ENCODE results near the gene SLC7A6OS.
A peak's percentile ranks its signal among the peaks of the same experiment; 100 is the strongest.

Gene SLC7A6OS

GRCh38 chr16:68286153-68287074 lies 24.3 kb downstream of the SLC7A6OS start:
- H3K36me3 Mint-ChIP-seq (ENCODE audit: low read depth): peaks cover 68% of the 10 kb centered on the region
- H3K4me1 Mint-ChIP-seq (ENCODE audit: low read depth): peaks cover 80% of the 10 kb centered on the region
- H3K9me3 Mint-ChIP-seq: no peaks in the 10 kb centered on the region
- no peaks in the 10 kb centered on the region for H3K27me3 Mint-ChIP-seq (ENCODE audit: low read depth)
- peak overlapping the region; percentile 80 for H3K4me3 Mint-ChIP-seq
- peak overlapping the region; percentile 87 for H3K27ac Mint-ChIP-seq
- DNase-seq (ENCODE audit: low spot score): no peak

- peaks cover 79% of the 10 kb centered on the region for H3K4me1 Mint-ChIP-seq (ENCODE audit: low read depth)
- peaks cover 67% of the 10 kb centered on the region for H3K36me3 Mint-ChIP-seq (ENCODE audit: low read depth)
- no peaks in the 10 kb centered on the region for H3K9me3 Mint-ChIP-seq
- no peaks in the 10 kb centered on the region for H3K27me3 Mint-ChIP-seq (ENCODE audit: low read depth)
- peak overlapping the region; percentile 80 for H3K4me3 Mint-ChIP-seq
- H3K27ac Mint-ChIP-seq: peak overlapping the region; percentile 87
- no peak for DNase-seq (ENCODE audit: low spot score)
Observed at GRCh38 chr16:68285683-68286082, 25.1 kb downstream of the SLC7A6OS start.

- no peak for DNase-seq (ENCODE audit: low spot score)
Observed at GRCh38 chr16:68284847-68285246, 25.9 kb downstream of the SLC7A6OS start.

GRCh38 chr16:68283801-68284598 lies 26.7 kb downstream of the SLC7A6OS start:
- Mint-ChIP-seq H3K27ac (peak overlapping the region; percentile 87), H3K36me3 (ENCODE audit: low read depth) (peaks cover 65% of the 10 kb centered on the region)

More at GRCh38 chr16:68284847-68285246, 25.9 kb downstream of the SLC7A6OS start:
- peak overlapping the region; percentile 87 for H3K27ac Mint-ChIP-seq
- H3K4me1 Mint-ChIP-seq (ENCODE audit: low read depth): peaks cover 73% of the 10 kb centered on the region
- peaks cover 66% of the 10 kb centered on the region for H3K36me3 Mint-ChIP-seq (ENCODE audit: low read depth)
- no peaks in the 10 kb centered on the region for H3K27me3 Mint-ChIP-seq (ENCODE audit: low read depth)
- no peaks in the 10 kb centered on the region for H3K9me3 Mint-ChIP-seq
- H3K4me3 Mint-ChIP-seq: peak overlapping the region; percentile 80

GRCh38 chr16:68283346-68283745 lies 27.4 kb downstream of the SLC7A6OS start:
- Mint-ChIP-seq H3K4me1 (ENCODE audit: low read depth) (peaks cover 67% of the 10 kb centered on the region), H3K27ac (peak overlapping the region; percentile 87), H3K4me3 (peak overlapping the region; percentile 80), H3K9me3 (no peaks in the 10 kb centered on the region), H3K27me3 (ENCODE audit: low read depth) (no peaks in the 10 kb centered on the region), H3K36me3 (ENCODE audit: low read depth) (peaks cover 65% of the 10 kb centered on the region)
- no peak for DNase-seq (ENCODE audit: low spot score)

More at GRCh38 chr16:68283801-68284598, 26.7 kb downstream of the SLC7A6OS start:
- DNase-seq (ENCODE audit: low spot score): no peak
- Mint-ChIP-seq H3K27me3 (ENCODE audit: low read depth) (no peaks in the 10 kb centered on the region), H3K4me1 (ENCODE audit: low read depth) (peaks cover 67% of the 10 kb centered on the region), H3K9me3 (no peaks in the 10 kb centered on the region), H3K4me3 (peak overlapping the region; percentile 80)

GRCh38 chr16:68282064-68282452 lies 28.7 kb downstream of the SLC7A6OS start:
- Mint-ChIP-seq H3K9me3 (no peaks in the 10 kb centered on the region), H3K4me1 (ENCODE audit: low read depth) (peaks cover 55% of the 10 kb centered on the region), H3K27me3 (ENCODE audit: low read depth) (no peaks in the 10 kb centered on the region), H3K36me3 (ENCODE audit: low read depth) (peaks cover 53% of the 10 kb centered on the region), H3K4me3 (no peak overlapping the region), H3K27ac (peak overlapping the region; percentile 80)
- DNase-seq (ENCODE audit: low spot score): no peak

- peak overlapping the region; percentile 29 for H3K4me3 Mint-ChIP-seq
- peaks cover 53% of the 10 kb centered on the region for H3K36me3 Mint-ChIP-seq (ENCODE audit: low read depth)
- peak overlapping the region; percentile 80 for H3K27ac Mint-ChIP-seq
- no peak for DNase-seq (ENCODE audit: low spot score)
- no peaks in the 10 kb centered on the region for H3K27me3 Mint-ChIP-seq (ENCODE audit: low read depth)
- no peaks in the 10 kb centered on the region for H3K9me3 Mint-ChIP-seq
- peaks cover 55% of the 10 kb centered on the region for H3K4me1 Mint-ChIP-seq (ENCODE audit: low read depth)
Observed at GRCh38 chr16:68281368-68282063, 29.2 kb downstream of the SLC7A6OS start.

- Mint-ChIP-seq H3K36me3 (ENCODE audit: low read depth) (peaks cover 58% of the 10 kb centered on the region), H3K4me3 (no peak overlapping the region), H3K9me3 (no peaks in the 10 kb centered on the region), H3K27me3 (ENCODE audit: low read depth) (no peaks in the 10 kb centered on the region), H3K4me1 (ENCODE audit: low read depth) (peaks cover 60% of the 10 kb centered on the region), H3K27ac (peak overlapping the region; percentile 63)
- DNase-seq (ENCODE audit: low spot score): no peak
Observed at GRCh38 chr16:68279726-68280558, 30.8 kb downstream of the SLC7A6OS start.

- Mint-ChIP-seq H3K4me3 (peak overlapping the region; percentile 70), H3K27me3 (ENCODE audit: low read depth) (no peaks in the 10 kb centered on the region), H3K9me3 (no peaks in the 10 kb centered on the region), H3K36me3 (ENCODE audit: low read depth) (peaks cover 54% of the 10 kb centered on the region), H3K4me1 (ENCODE audit: low read depth) (peaks cover 60% of the 10 kb centered on the region), H3K27ac (peak overlapping the region; percentile 82)
- DNase-seq (ENCODE audit: low spot score): no peak
Observed at GRCh38 chr16:68276223-68276622, 34.5 kb downstream of the SLC7A6OS start.

- H3K9me3 Mint-ChIP-seq: no peaks in the 10 kb centered on the region
- no peaks in the 10 kb centered on the region for H3K27me3 Mint-ChIP-seq (ENCODE audit: low read depth)
- DNase-seq (ENCODE audit: low spot score): peak; percentile 65
- H3K27ac Mint-ChIP-seq: peak overlapping the region; percentile 82
- H3K36me3 Mint-ChIP-seq (ENCODE audit: low read depth): peaks cover 52% of the 10 kb centered on the region
- H3K4me3 Mint-ChIP-seq: peak overlapping the region; percentile 70
- H3K4me1 Mint-ChIP-seq (ENCODE audit: low read depth): peaks cover 59% of the 10 kb centered on the region
Observed at GRCh38 chr16:68275611-68276191, 35.0 kb downstream of the SLC7A6OS start.

GRCh38 chr16:68274441-68274840 lies 36.3 kb downstream of the SLC7A6OS start:
- no peak for DNase-seq (ENCODE audit: low spot score)
- peaks cover 66% of the 10 kb centered on the region for H3K4me1 Mint-ChIP-seq (ENCODE audit: low read depth)
- H3K27ac Mint-ChIP-seq: peak overlapping the region; percentile 79
- H3K4me3 Mint-ChIP-seq: peak overlapping the region; percentile 21
- H3K27me3 Mint-ChIP-seq (ENCODE audit: low read depth): no peaks in the 10 kb centered on the region
- peaks cover 43% of the 10 kb centered on the region for H3K36me3 Mint-ChIP-seq (ENCODE audit: low read depth)
- H3K9me3 Mint-ChIP-seq: no peaks in the 10 kb centered on the region

GRCh38 chr16:68273896-68274295 lies 36.9 kb downstream of the SLC7A6OS start:
- Mint-ChIP-seq H3K36me3 (ENCODE audit: low read depth) (peaks cover 45% of the 10 kb centered on the region), H3K4me1 (ENCODE audit: low read depth) (peaks cover 71% of the 10 kb centered on the region), H3K4me3 (peak overlapping the region; percentile 5), H3K27me3 (ENCODE audit: low read depth) (no peaks in the 10 kb centered on the region), H3K27ac (peak overlapping the region; percentile 79), H3K9me3 (no peaks in the 10 kb centered on the region)
- no peak for DNase-seq (ENCODE audit: low spot score)

Measured in T-helper 2 cell treated with Interferon-gamma antibody and Interleukin-4, amounts not matched to agents 5 μg/mL and 100 μg/mL, for 36 hours (primary cell).